ENCODE results near the gene GSTT2B. TPM values are rescaled to one million over a fixed set of nuclear protein-coding genes. Genes with fewer than 3 reads are reported as not detected.

Gene GSTT2B
- total RNA-seq, 1 donor from 2014 or later, result 4.8 TPM

DNA sequence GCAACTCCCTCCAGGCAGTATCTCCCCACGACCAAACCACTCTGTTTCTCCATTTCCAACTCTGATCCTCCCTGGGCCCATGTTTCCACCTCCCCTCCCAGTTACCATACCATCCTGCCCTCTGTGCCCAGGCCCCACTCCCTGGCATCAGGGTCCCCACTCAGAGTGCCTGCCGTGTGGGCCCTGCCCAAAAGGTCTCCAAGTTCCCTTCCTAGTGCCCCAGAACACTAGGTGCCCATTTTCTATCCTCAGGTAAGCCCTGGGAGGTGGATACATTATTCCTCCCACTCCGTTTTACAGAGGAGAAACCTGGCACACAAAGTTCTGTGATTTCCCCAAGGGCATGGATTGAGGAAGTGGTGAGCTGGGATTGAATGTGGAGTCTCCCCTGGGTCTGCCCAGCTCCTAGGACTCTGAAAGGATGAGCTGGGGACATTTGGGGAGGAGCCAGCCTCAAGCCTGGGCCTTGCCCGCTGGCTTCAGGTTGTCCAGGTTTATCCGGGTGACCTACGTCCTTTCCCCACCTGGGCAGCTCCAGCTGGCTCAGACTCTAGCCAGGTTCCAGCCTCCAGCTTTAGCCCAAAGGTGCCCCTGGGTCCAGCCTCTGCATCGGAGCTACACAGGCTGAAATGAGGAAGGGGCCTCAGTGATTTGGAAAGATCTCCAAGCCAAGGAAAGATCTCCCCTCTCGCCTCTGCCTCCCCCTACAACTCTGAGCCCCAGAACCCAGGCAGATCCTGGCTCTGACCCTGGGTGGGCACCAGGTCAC lies 46.4 kb upstream of the GSTT2B start:
- no peak overlapping the region for H3K4me3 Mint-ChIP-seq (ENCODE audit: low read depth)
- H3K27ac Mint-ChIP-seq, result no peak overlapping the region
- H3K27me3 Mint-ChIP-seq, result peaks cover 3% of the 10 kb centered on the region

DNA sequence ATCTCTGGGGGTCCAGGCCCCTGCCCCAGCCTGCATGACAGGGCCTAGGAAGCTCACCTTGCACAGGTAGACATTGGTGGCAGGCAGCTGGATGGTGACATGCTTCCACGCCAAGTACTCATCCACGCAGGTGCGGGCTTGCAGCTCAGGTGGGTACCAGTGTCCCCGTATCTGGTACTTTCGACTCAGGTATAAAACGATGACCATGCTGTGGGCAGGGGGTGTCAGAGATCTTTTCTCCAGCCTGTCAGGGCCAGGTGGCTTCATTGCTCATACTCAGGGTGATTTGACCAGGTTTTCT lies 45.9 kb upstream of the GSTT2B start:
- TF ChIP-seq, protein P1, sequence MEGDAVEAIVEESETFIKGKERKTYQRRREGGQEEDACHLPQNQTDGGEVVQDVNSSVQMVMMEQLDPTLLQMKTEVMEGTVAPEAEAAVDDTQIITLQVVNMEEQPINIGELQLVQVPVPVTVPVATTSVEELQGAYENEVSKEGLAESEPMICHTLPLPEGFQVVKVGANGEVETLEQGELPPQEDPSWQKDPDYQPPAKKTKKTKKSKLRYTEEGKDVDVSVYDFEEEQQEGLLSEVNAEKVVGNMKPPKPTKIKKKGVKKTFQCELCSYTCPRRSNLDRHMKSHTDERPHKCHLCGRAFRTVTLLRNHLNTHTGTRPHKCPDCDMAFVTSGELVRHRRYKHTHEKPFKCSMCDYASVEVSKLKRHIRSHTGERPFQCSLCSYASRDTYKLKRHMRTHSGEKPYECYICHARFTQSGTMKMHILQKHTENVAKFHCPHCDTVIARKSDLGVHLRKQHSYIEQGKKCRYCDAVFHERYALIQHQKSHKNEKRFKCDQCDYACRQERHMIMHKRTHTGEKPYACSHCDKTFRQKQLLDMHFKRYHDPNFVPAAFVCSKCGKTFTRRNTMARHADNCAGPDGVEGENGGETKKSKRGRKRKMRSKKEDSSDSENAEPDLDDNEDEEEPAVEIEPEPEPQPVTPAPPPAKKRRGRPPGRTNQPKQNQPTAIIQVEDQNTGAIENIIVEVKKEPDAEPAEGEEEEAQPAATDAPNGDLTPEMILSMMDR (IDR thresholded peaks at IDR 0.05; ENCODE audit: unreplicated experiment), result no peak
- H3K4me1 Mint-ChIP-seq (ENCODE audit: low read depth), result peaks cover 18% of the 10 kb centered on the region
- H3K36me3 Mint-ChIP-seq (ENCODE audit: insufficient read depth), result no peaks in the 10 kb centered on the region
- no peak overlapping the region for H3K4me3 Mint-ChIP-seq (ENCODE audit: low read depth)
- H3K9me3 Mint-ChIP-seq (ENCODE audit: low read depth), result peaks cover 4% of the 10 kb centered on the region
- no peak overlapping the region for H3K27ac Mint-ChIP-seq
- no peak for DNase-seq (ENCODE audit: low spot score, unreplicated experiment)
- peaks cover 3% of the 10 kb centered on the region for H3K27me3 Mint-ChIP-seq

More for the DNA sequence above, 46.4 kb upstream of the GSTT2B start:
- H3K36me3 Mint-ChIP-seq (ENCODE audit: insufficient read depth), result no peaks in the 10 kb centered on the region
- H3K9me3 Mint-ChIP-seq (ENCODE audit: low read depth), result peaks cover 4% of the 10 kb centered on the region
- DNase-seq (ENCODE audit: low spot score, unreplicated experiment), result no peak
- TF ChIP-seq, protein P1 (IDR thresholded peaks at IDR 0.05; ENCODE audit: unreplicated experiment), result no peak
- H3K4me1 Mint-ChIP-seq (ENCODE audit: low read depth), result peaks cover 17% of the 10 kb centered on the region

DNA sequence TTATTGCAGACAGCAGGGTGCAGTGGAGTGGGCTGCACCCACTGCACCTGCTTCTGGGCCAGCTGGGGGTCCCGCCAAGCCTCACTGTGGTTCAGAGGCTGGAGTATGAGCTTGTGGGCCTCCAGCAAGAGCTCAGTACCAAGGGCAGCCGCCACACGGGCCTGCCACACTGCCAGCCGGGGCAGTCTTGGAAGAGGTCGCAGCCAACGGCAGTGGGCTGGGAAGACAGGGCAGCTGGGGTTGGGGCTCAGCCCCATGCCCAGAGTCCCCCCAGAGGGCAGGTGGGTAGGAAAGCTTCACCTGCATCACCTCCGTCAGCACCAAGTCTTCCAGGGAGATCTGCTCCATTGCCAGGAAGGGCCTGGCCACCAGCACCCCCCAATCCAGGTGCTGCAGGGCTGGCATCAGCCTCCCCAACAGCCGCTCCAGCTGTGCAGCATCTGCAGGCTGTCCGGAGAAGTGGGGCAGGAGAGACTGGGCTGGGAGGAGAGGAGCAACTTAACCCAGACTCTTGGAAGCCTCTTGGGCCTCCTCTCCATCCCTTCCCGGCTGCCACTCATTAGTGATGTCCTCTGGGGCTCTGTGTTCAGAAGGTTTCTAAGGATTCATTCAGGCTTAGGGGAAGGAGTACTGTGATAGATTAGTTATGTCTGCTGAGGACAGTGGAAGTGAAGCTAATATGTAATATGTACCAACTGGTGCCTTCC lies 45.4 kb upstream of the GSTT2B start:
- Mint-ChIP-seq H3K27me3 (peaks cover 3% of the 10 kb centered on the region), H3K36me3 (ENCODE audit: insufficient read depth) (no peaks in the 10 kb centered on the region), H3K27ac (no peak overlapping the region), H3K4me3 (ENCODE audit: low read depth) (no peak overlapping the region), H3K4me1 (ENCODE audit: low read depth) (peaks cover 18% of the 10 kb centered on the region), H3K9me3 (ENCODE audit: low read depth) (peaks cover 4% of the 10 kb centered on the region)
- TF ChIP-seq, protein P1 (IDR thresholded peaks at IDR 0.05; ENCODE audit: unreplicated experiment), result no peak
- DNase-seq (ENCODE audit: low spot score, unreplicated experiment), result no peak

DNA sequence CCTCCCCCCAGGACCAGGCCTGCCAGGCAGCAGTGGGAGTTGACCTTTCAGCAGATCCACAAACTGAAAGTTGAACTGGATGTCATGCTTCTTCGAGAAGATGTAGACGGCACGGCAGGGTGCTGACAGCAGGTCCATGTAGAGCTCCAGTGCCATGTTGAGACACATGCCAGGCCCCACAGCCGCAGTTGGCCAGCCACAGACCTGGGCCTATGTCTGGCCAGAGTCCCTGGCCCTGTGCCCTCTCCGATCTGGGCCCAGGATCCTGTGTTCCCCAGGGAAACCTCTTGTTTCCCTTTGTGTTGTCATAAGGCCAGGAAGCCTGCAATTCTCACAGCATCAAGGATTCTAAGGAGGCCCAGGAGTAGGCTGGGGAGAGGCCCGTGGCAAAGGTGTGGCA lies 44.2 kb upstream of the GSTT2B start, which contains the start of gene GSTT4:
Gene GSTT4, minus strand, starts transcription at position 253 of the 400 bp plus-strand sequence. Its CDS starts 97 bp downstream, at position 156.
- H3K27me3 Mint-ChIP-seq, result peaks cover 3% of the 10 kb centered on the region
- no peak within 1 kb of the TSS for H3K4me3 Mint-ChIP-seq (ENCODE audit: low read depth)
- peaks cover 15% of the 10 kb centered on the region for H3K4me1 Mint-ChIP-seq (ENCODE audit: low read depth)
- peak within 1 kb of the TSS; percentile 65 for H3K27ac Mint-ChIP-seq
- no peaks in the 10 kb centered on the region for H3K36me3 Mint-ChIP-seq (ENCODE audit: insufficient read depth)
- peaks cover 4% of the 10 kb centered on the region for H3K9me3 Mint-ChIP-seq (ENCODE audit: low read depth)
- TF ChIP-seq, protein P1 (IDR thresholded peaks at IDR 0.05; ENCODE audit: unreplicated experiment), result no peak
- DNase-seq (ENCODE audit: low spot score, unreplicated experiment), result no peak

DNA sequence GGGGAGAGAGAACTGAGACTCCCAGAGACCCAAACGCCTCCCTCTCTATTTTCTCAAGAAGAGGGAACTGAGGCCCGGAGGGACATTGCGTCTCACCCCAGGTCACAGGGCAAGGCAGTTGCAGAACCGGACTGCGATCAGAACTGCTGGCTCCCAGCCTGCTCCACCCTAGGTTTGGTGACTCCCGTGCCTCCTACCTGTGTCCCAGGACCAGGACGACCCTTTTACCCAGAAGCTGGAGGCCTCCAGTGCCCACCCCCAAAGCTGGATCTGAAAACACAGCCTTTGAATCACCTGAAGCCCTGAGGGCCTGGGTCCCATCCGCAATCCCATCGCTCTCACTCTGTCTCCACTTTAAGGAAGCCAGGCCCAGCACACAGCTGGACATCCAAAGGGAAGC lies 42.9 kb upstream of the GSTT2B start:
- Mint-ChIP-seq H3K27me3 (peaks cover 3% of the 10 kb centered on the region), H3K4me3 (ENCODE audit: low read depth) (no peak overlapping the region), H3K4me1 (ENCODE audit: low read depth) (peaks cover 8% of the 10 kb centered on the region), H3K9me3 (ENCODE audit: low read depth) (no peaks in the 10 kb centered on the region), H3K36me3 (ENCODE audit: insufficient read depth) (no peaks in the 10 kb centered on the region), H3K27ac (no peak overlapping the region)
- DNase-seq (ENCODE audit: low spot score, unreplicated experiment), result no peak
- TF ChIP-seq, protein P1 (IDR thresholded peaks at IDR 0.05; ENCODE audit: unreplicated experiment), result no peak

All from progenitor cell of endocrine pancreas (in vitro differentiated cells).